B cell (primary cell): ENCODE results near the gene OR51A2. TPM values are rescaled to one million over a fixed set of nuclear protein-coding genes. Genes with fewer than 3 reads are reported as not detected.

Experiments
- ATAC-seq: fragments of 200-7000 bp; cut with Tn5 transposase; one replicate; pipeline ENCODE4 v1.10.0; 2021; ENCODE audit warnings: low read depth, mild to moderate bottlenecking, moderate number of reproducible peaks, moderate library complexity
- CTCF ChIA-PET: fragments of 350-600 bp; sonication (Branson Sonifier 250); formaldehyde crosslinking; loops from one replicate; lab custom pipeline; 2021; ENCODE audit warnings: antibody characterized with exemption, inconsistent platforms; lab: Charles Lee
- POLR2A ChIA-PET: fragments of 350-600 bp; sonication (Branson Sonifier 250); formaldehyde crosslinking; loops from one replicate; lab custom pipeline; 2021; ENCODE audit warnings: antibody characterized with exemption; lab: Charles Lee
- DNase-seq: peaks from one replicate; pipeline ENCODE4 v3.0.0; 2013
- H2AFZ ChIP-seq: 2 replicates; pipeline ENCODE4 v1.6.1; 2012; ENCODE audit warnings: mild to moderate bottlenecking, low read depth, low read length; ENCODE audit not compliant: insufficient read depth, poor library complexity, severe bottlenecking
- H3K27ac ChIP-seq, 2 donors: 1 replicate in 1 of 2; 2 replicates in 1 of 2; pipeline ENCODE4 v1.5.1; 2012 to 2013; ENCODE audit warnings: low read length in 2 of 2, mild to moderate bottlenecking in 2 of 2, moderate library complexity in 1 of 2
- H3K27me3 ChIP-seq, 4 experiments: fragments of 200-600 bp in 1 of 4; sonication (generic) in 1 of 4; replicated peaks in 1 of 4; 1 replicate in 2 of 4; 2 replicates in 2 of 4; pipeline versions ENCODE4 v1.6.1 to v1.7.0; 2013 to 2016; ENCODE audit warnings: low read length in 3 of 4, mild to moderate bottlenecking in 2 of 4, mixed read lengths in 1 of 4, moderate library complexity in 1 of 4; ENCODE audit not compliant: insufficient read depth in 4 of 4, control insufficient read depth in 3 of 4; ENCODE audit errors: control extremely low read depth in 1 of 4
- H3K36me3 ChIP-seq, 2 experiments: replicated peaks in 1 of 2; 1 replicate in 1 of 2; 2 replicates in 1 of 2; pipeline versions ENCODE4 v1.6.1 to v1.7.1; 2013; ENCODE audit warnings: low read length in 1 of 2; ENCODE audit not compliant: insufficient read depth in 2 of 2, control insufficient read depth in 1 of 2; ENCODE audit errors: control extremely low read depth in 1 of 2, extremely low read depth in 1 of 2
- H3K4me1 ChIP-seq, 2 donors: fragments of 200-600 bp in 1 of 2; sonication (generic) in 1 of 2; 1 replicate in 1 of 2; 2 replicates in 1 of 2; pipeline versions ENCODE4 v1.5.1 to v1.6.1; 2013 to 2017; ENCODE audit warnings: low read length in 2 of 2; ENCODE audit not compliant: control insufficient read depth in 2 of 2, insufficient read depth in 2 of 2
- H3K4me2 ChIP-seq: replicated peaks from 2 replicates; pipeline ENCODE3; 2012; ENCODE audit warnings: mild to moderate bottlenecking, low read depth, low read length; ENCODE audit not compliant: poor library complexity, severe bottlenecking
- H3K4me3 ChIP-seq, 5 experiments: fragments of 200-600 bp in 1 of 5; sonication (generic) in 1 of 5; 1 replicate in 3 of 5; 2 replicates in 2 of 5; pipeline versions ENCODE4 v1.5.1 to v1.7.0; 2011 to 2016; ENCODE audit warnings: low read length in 4 of 5, mild to moderate bottlenecking in 4 of 5, low read depth in 2 of 5, control low read depth in 1 of 5, moderate library complexity in 1 of 5; ENCODE audit not compliant: insufficient read depth in 1 of 5; ENCODE audit errors: control extremely low read depth in 1 of 5, extremely low read depth in 1 of 5
- H3K79me2 ChIP-seq: fragments of 200-600 bp; sonication (generic); one replicate; pipeline ENCODE4 v1.6.0; 2016; ENCODE audit warnings: low read length; ENCODE audit not compliant: control insufficient read depth, insufficient read depth
- H3K9ac ChIP-seq: fragments of 200-600 bp; sonication (generic); 2 replicates; pipeline ENCODE4 v1.6.1; 2017; ENCODE audit warnings: mild to moderate bottlenecking, low read length, moderate library complexity
- H3K9me3 ChIP-seq, 3 donors: one replicate each; pipeline versions ENCODE4 v1.6.1 to v1.7.1; 2013; ENCODE audit warnings: low read length in 2 of 3; ENCODE audit not compliant: control insufficient read depth in 2 of 3, insufficient read depth in 1 of 3; ENCODE audit errors: control extremely low read depth in 1 of 3
- H4K20me1 ChIP-seq: 2 replicates; pipeline ENCODE4 v1.6.0; 2012; ENCODE audit warnings: mild to moderate bottlenecking, low read length; ENCODE audit not compliant: insufficient read depth, control insufficient read depth, poor library complexity, severe bottlenecking
- H3K27ac Mint-ChIP-seq: one replicate; pipeline ENCODE4 v1.8.0; 2021; ENCODE audit warnings: mixed read lengths
- H3K27me3 Mint-ChIP-seq: one replicate; pipeline ENCODE4 v1.8.0; 2021; ENCODE audit warnings: mixed read lengths
- H3K4me1 Mint-ChIP-seq: one replicate; pipeline ENCODE4 v1.8.0; 2021; ENCODE audit warnings: mixed read lengths
- H3K4me3 Mint-ChIP-seq: one replicate; pipeline ENCODE4 v1.8.0; 2021; ENCODE audit warnings: mixed read lengths
- H3K9me3 Mint-ChIP-seq: one replicate; pipeline ENCODE4 v1.8.0; 2022; ENCODE audit warnings: mixed read lengths; ENCODE audit not compliant: insufficient read depth
- CTCF ChIP-seq: fragments of 200-600 bp; IDR thresholded peaks from one replicate; pipeline ENCODE4 v1.8.0; 2022; ENCODE audit warnings: antibody characterized with exemption, mild to moderate bottlenecking
- EZH2 ChIP-seq: IDR thresholded peaks from 2 replicates; pipeline ENCODE4 v1.6.1; 2012; ENCODE audit warnings: borderline replicate concordance, low read depth, mild to moderate bottlenecking, moderate library complexity, low read length; ENCODE audit not compliant: insufficient read depth, poor library complexity, severe bottlenecking
- WGBS: methylation state at CpG from one replicate; pipeline ENCODE4 v1.1.5; 2013; ENCODE audit warnings: missing lambda C conversion rate; ENCODE audit not compliant: insufficient coverage; 5-methylcytosine and 5-hydroxymethylcytosine counted together
- intact Hi-C: fragments of 100-400 bp; cut with micrococcal nuclease; formaldehyde crosslinking; loops from one replicate; pipeline ENCODE4 v1.10.0; 2022
- polyA plus RNA-seq: library from polyadenylated mRNA; depleted of rRNA; stranded (reverse); fragments of >200 nt; gene quantifications from 2 replicates; pipeline ENCODE4 v1.2.3, GENCODE V29; 2012
- total RNA-seq, 2 donors: library from RNA; stranded (reverse); fragments of 120-200 nt in 1 of 2; gene quantifications; 1 replicate in 1 of 2; 2 replicates in 1 of 2; pipeline versions ENCODE4 v1.2.3 to v1.2.4, GENCODE V29; 2013 to 2022

Gene OR51A2
- total and polyA plus RNA-seq, 2 donors (not counting 1 experiment from before 2014, with no cell fraction given), result not detected

- ATAC-seq, result no peak
- no peak for TF ChIP-seq CTCF
- no peak overlapping the region for H3K27ac ChIP-seq
- H2AFZ ChIP-seq, result no peak overlapping the region
- H3K4me3 ChIP-seq, result no peak overlapping the region
- no peak overlapping the region for H3K9ac ChIP-seq
- Mint-ChIP-seq H3K4me1 (no peaks in the 10 kb centered on the region), H3K27me3 (no peaks in the 10 kb centered on the region), H3K9me3 (no peaks in the 10 kb centered on the region), H3K27ac (no peak overlapping the region), H3K4me3 (no peak overlapping the region)
- no peaks in the 10 kb centered on the region for H3K4me1 ChIP-seq
- intact Hi-C loops, result no loop called here
- no peaks in the 10 kb centered on the region for H3K79me2 ChIP-seq
- POLR2A ChIA-PET, result no interaction called here
- H3K36me3 ChIP-seq, result no peaks in the 10 kb centered on the region
- H3K4me2 ChIP-seq, result no peak overlapping the region
- no peaks in the 10 kb centered on the region for H4K20me1 ChIP-seq
- no peak for DNase-seq
- H3K9me3 ChIP-seq, result no peaks in the 10 kb centered on the region
- no peaks in the 10 kb centered on the region for H3K27me3 ChIP-seq
- CTCF ChIA-PET, result no interaction called here
Observed at GRCh38 chr11:4926608-4927007, 28.9 kb downstream of the OR51A2 start.

- H4K20me1 ChIP-seq, result no peaks in the 10 kb centered on the region
- H3K4me1 ChIP-seq, result no peaks in the 10 kb centered on the region
- H3K9me3 ChIP-seq, result no peaks in the 10 kb centered on the region
- no peaks in the 10 kb centered on the region for H3K27me3 Mint-ChIP-seq
- H3K4me1 Mint-ChIP-seq, result no peaks in the 10 kb centered on the region
- no peak within 1 kb of the TSS for H3K27ac ChIP-seq
- DNase-seq (no peak), ATAC-seq (no peak)
- TF ChIP-seq EZH2, result no peak
- TF ChIP-seq CTCF, result no peak
- intact Hi-C loops, result no loop called here
- H3K79me2 ChIP-seq, result no peaks in the 10 kb centered on the region
- no peak within 1 kb of the TSS for H3K9ac ChIP-seq
- WGBS, result 88% methylated on average over 1 of the region's 1 CpG
- H3K9me3 Mint-ChIP-seq, result no peaks in the 10 kb centered on the region
- ChIA-PET CTCF (interaction anchor here (0.8 kb wide), 1 partner anchor 84 kb away, joined by 3 read pairs; no protein-coding TSS in a partner anchor), POLR2A (no interaction called here)
- H2AFZ ChIP-seq, result no peak within 1 kb of the TSS
- H3K27ac Mint-ChIP-seq, result no peak within 1 kb of the TSS
- H3K4me3 ChIP-seq, result no peak within 1 kb of the TSS
- H3K36me3 ChIP-seq, result no peaks in the 10 kb centered on the region
- no peaks in the 10 kb centered on the region for H3K27me3 ChIP-seq
- H3K4me2 ChIP-seq, result no peak within 1 kb of the TSS
- H3K4me3 Mint-ChIP-seq, result no peak within 1 kb of the TSS
Observed at GRCh38 chr11:4924239-4924638, 31.3 kb downstream of the OR51A2 start, which contains the start of gene OR51G1. OR51G1 (minus strand) TSS chr11:4924339; CDS start chr11:4924339, 0 bp downstream.
